Sigmoid colon (tissue), 4 donors: Measurements from ENCODE around the gene GSG1L.

Experiments used
- CTCF ChIP-seq, 4 experiments: fragments of 450-650 bp in 3 of 4; fragments of 200-600 bp in 1 of 4; IDR thresholded peaks; one replicate each; pipeline ENCODE4 v1.5.1; 2016 to 2019; ENCODE audit warnings: antibody characterized with exemption in 4 of 4, mild to moderate bottlenecking in 3 of 4, moderate library complexity in 2 of 4
- EP300 ChIP-seq, 4 donors: sonication (generic); formaldehyde crosslinking; IDR thresholded peaks; one replicate each; pipeline ENCODE4 v1.6.1; 2017; ENCODE audit warnings: antibody characterized with exemption in 4 of 4
- POLR2A ChIP-seq, 2 donors: fragments of 450-650 bp; IDR thresholded peaks; one replicate each; pipeline ENCODE4 v1.6.1; 2016; ENCODE audit warnings: antibody characterized with exemption in 2 of 2, mild to moderate bottlenecking in 2 of 2, moderate library complexity in 2 of 2
- POLR2AphosphoS5 ChIP-seq, 4 donors: sonication (generic); formaldehyde crosslinking; IDR thresholded peaks; one replicate each; pipeline ENCODE4 v1.6.1; 2017; ENCODE audit warnings: antibody characterized with exemption in 4 of 4

- TF ChIP-seq POLR2AphosphoS5 (IDR thresholded peaks at IDR 0.05), result no peak
- no peak for TF ChIP-seq CTCF (IDR thresholded peaks at IDR 0.05)
- no peak for TF ChIP-seq POLR2A (IDR thresholded peaks at IDR 0.05)
- no peak for TF ChIP-seq EP300 (IDR thresholded peaks at IDR 0.05)
Observed at GRCh38 chr16:28096983-28097899, 33.7 kb upstream of the GSG1L start.
